Measurements from ENCODE around the gene CHMP4B.

- no peak for TF ChIP-seq POLR2A (IDR thresholded peaks at IDR 0.05)
- no peak for TF ChIP-seq CTCF (IDR thresholded peaks at IDR 0.05 in 4 of 5, conservative IDR thresholded peaks at IDR 0.05 in 1 of 5)
Measured at GRCh38 chr20:33829636-33830035, 18.5 kb downstream of the CHMP4B start.
